GM10266 (cell line): Measurements from ENCODE around the gene TTC28.

ENCODE experiments used
- DNase-seq: peaks from one replicate; pipeline ENCODE4 v3.0.0; 2012; ENCODE audit errors: extremely low spot score
- CTCF ChIP-seq: IDR thresholded peaks from 2 replicates; pipeline ENCODE4 v1.5.1; 2012; ENCODE audit warnings: mild to moderate bottlenecking, low read depth; ENCODE audit not compliant: control insufficient read depth, insufficient read depth; ENCODE audit errors: missing control alignments

TTC28 gene

DNA sequence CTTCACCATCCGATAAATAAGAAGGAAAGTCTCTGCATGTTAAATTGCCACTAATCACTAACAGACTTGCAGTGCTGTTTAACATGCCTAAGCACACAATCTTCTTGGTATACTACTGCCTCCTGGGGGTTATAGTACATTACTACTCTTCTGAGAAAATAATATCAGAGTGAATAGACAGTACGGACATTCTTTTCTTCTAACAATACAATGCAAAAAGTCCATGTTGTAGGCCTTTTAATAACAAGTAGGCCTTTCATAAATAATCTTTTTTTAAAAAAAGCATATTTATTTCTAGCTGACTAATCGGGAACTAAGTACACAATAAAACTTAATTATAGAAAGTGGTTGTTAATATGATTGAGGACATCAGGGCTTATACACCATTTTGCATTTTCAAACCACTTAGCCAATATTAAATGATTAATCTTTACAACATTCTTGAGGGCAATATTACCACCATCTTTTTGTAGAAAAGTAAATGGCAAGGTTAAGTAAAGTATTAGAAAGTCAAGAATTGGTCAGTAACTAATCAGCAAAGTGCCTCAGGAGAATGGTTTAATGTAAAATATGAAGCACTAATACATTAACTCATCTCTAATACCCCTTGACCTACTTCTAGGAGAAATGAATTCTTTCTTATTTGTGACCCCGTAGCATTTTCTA, 84.7 kb downstream of the TTC28 start:
- peak; percentile 50 for TF ChIP-seq CTCF

GRCh38 chr22:28594076-28594796, 85.4 kb downstream of the TTC28 start:
- no peak for TF ChIP-seq CTCF
- no peak for DNase-seq

More for the DNA sequence above, 84.7 kb downstream of the TTC28 start:
- peak; percentile 25 for DNase-seq

DNA sequence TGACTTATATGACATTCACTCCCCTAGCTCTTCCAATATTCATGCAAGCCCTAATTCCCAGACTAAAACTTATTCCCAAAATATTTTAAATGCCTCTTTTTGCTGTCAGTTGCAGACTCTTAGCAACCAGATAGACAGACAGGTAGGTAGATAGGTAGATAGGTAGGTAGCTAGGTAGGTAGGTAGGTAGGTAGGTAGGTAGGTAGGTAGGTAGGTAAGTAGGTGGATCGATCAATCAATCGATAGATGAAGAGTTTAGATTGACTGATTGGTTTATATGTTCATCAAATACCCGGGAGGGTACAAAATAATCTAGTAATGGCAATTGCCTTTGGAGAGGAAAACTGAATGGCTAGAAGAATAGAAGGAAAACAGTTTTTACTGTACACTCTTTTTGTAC, 86.3 kb downstream of the TTC28 start:
- TF ChIP-seq CTCF, result no peak
- no peak for DNase-seq

DNA sequence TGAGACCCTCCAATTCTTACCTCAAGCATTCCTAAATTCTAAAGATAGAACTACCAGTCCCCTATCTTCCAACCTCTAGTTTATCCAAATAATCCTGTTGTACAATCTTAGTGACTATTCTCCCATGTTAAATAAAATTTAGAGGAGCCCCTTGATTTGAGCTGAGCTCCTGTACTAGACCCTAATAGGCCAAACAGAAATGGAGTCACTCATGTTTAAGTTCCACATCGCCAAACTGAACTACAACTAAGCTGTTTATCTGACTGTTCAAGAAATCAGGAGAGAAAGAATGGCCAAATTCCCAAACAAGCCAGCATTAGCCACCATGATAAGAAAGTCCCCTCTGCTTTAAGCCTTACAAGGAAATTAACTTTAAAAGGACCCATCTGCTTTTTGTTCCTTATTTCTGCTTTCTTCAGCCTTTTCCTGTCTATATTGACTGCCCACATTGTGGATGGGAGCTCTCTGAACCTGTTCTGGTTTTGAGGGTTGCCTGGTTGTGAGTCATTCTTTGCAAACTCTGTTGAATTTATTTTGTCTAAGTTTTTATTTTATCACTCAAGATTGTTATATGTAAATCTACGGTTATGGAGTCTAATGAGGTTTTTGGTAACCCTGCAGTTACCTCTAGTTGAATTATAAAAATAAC, 90.4 kb downstream of the TTC28 start:
- no peak for TF ChIP-seq CTCF
- no peak for DNase-seq

DNA sequence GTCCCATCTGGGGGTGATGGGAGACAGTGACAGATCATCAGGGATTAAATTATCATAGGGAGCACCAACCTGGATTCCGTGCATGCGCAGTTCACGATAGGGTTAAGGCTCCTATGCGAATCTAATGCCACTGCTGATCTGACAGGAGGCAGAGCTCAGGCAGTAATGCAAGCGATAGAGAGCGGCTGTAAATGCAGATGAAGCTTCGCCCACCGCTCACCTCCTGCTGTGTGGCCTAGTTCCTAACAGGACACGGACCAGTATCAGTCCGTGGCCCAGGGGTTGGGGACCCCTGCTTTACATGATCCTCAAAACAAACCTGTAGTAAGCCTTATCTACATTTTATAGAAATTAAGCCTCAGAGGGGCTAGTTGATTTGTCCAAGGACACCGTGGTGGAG, 94.3 kb downstream of the TTC28 start:
- DNase-seq, result no peak
- TF ChIP-seq CTCF, result no peak

- DNase-seq, result no peak
- TF ChIP-seq CTCF, result no peak
Observed at GRCh38 chr22:28582806-28583205, 96.8 kb downstream of the TTC28 start.

GRCh38 chr22:28581016-28581415, 98.6 kb downstream of the TTC28 start:
- no peak for TF ChIP-seq CTCF
- no peak for DNase-seq
